GM12878 (cell line): ENCODE results near the gene ARHGAP6.

Source experiments
- CREB1 ChIP-seq: IDR thresholded peaks from 2 replicates; pipeline ENCODE4 v1.6.1; 2012; ENCODE audit warnings: low read depth, mild to moderate bottlenecking, inconsistent platforms
- EP300 ChIP-seq, 2 experiments: fragments of 150-350 bp in 1 of 2; IDR thresholded peaks; 2 replicates each; pipeline ENCODE4 v1.6.1; 2011 to 2012; ENCODE audit warnings: low read depth in 2 of 2, low read length in 2 of 2, borderline replicate concordance in 1 of 2, improper control_type of control experiment in 1 of 2, inconsistent platforms in 1 of 2; ENCODE audit not compliant: control insufficient read depth in 1 of 2
- GABPA ChIP-seq: IDR thresholded peaks from 2 replicates; pipeline ENCODE4 v1.6.1; 2014; ENCODE audit warnings: antibody characterized with exemption, low read depth, mild to moderate bottlenecking, inconsistent platforms
- KDM1A ChIP-seq: fragments of 200-600 bp; sonication (generic); IDR thresholded peaks from 2 replicates; pipeline ENCODE4 v1.6.1; 2016; ENCODE audit warnings: borderline replicate concordance
- MYC ChIP-seq: IDR thresholded peaks from 2 replicates; pipeline ENCODE4 v1.6.1; 2011; ENCODE audit warnings: mild to moderate bottlenecking, low read length, moderate library complexity, inconsistent platforms; ENCODE audit not compliant: insufficient read depth, insufficient replicate concordance, insufficient read length, severe bottlenecking
- POLR2A ChIP-seq: IDR thresholded peaks from 2 replicates; pipeline ENCODE4 v1.6.1; 2011; ENCODE audit warnings: low read depth, mild to moderate bottlenecking, low read length
- SMARCA5 ChIP-seq: fragments of 450-650 bp; IDR thresholded peaks from 2 replicates; pipeline ENCODE4 v1.6.1; 2017; ENCODE audit warnings: mild to moderate bottlenecking
- TF ChIP-seq, protein P1 (sequence below), 3 experiments: IDR thresholded peaks in 2 of 3; conservative IDR thresholded peaks in 1 of 3; 2 replicates each; pipeline ENCODE4 v1.5.1; 2011; ENCODE audit warnings: low read depth in 3 of 3, low read length in 3 of 3, mild to moderate bottlenecking in 3 of 3, control low read depth in 2 of 3, moderate library complexity in 2 of 3, inconsistent platforms in 1 of 3, mixed read lengths in 1 of 3; ENCODE audit not compliant: control insufficient read depth in 2 of 3, insufficient read depth in 1 of 3; ENCODE audit errors: extremely low read depth in 1 of 3

GRCh38 chrX:11380187-11380844 lies 285.4 kb downstream of the ARHGAP6 start:
- TF ChIP-seq POLR2A = no peak
- TF ChIP-seq, protein P1, sequence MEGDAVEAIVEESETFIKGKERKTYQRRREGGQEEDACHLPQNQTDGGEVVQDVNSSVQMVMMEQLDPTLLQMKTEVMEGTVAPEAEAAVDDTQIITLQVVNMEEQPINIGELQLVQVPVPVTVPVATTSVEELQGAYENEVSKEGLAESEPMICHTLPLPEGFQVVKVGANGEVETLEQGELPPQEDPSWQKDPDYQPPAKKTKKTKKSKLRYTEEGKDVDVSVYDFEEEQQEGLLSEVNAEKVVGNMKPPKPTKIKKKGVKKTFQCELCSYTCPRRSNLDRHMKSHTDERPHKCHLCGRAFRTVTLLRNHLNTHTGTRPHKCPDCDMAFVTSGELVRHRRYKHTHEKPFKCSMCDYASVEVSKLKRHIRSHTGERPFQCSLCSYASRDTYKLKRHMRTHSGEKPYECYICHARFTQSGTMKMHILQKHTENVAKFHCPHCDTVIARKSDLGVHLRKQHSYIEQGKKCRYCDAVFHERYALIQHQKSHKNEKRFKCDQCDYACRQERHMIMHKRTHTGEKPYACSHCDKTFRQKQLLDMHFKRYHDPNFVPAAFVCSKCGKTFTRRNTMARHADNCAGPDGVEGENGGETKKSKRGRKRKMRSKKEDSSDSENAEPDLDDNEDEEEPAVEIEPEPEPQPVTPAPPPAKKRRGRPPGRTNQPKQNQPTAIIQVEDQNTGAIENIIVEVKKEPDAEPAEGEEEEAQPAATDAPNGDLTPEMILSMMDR (IDR thresholded peaks at IDR 0.05 in 2 of 3, conservative IDR thresholded peaks at IDR 0.05 in 1 of 3; ENCODE audit: control insufficient read depth in 2 of 3, extremely low read depth in 1 of 3, insufficient read depth in 1 of 3, low read depth in 3 of 3, low read length in 3 of 3) = no peak
- no peak for TF ChIP-seq EP300 (IDR thresholded peaks at IDR 0.05; ENCODE audit: borderline replicate concordance in 1 of 2, control insufficient read depth in 1 of 2, low read depth in 2 of 2, low read length in 2 of 2)
- no peak for TF ChIP-seq KDM1A
- no peak for TF ChIP-seq MYC
- TF ChIP-seq SMARCA5 = no peak
- no peak for TF ChIP-seq CREB1
- TF ChIP-seq GABPA = no peak
